C4-2B (cell line): Measurements from ENCODE around the gene DMAP1.

Experiments
- ZFX ChIP-seq: fragments of 450-650 bp; IDR thresholded peaks from 2 replicates; pipeline ENCODE4 v1.6.1; 2017
- TF ChIP-seq, protein P1 (sequence below): fragments of 450-650 bp; conservative IDR thresholded peaks from 2 replicates; pipeline ENCODE4 v1.5.1; 2017; ENCODE audit warnings: mild to moderate bottlenecking

DNA sequence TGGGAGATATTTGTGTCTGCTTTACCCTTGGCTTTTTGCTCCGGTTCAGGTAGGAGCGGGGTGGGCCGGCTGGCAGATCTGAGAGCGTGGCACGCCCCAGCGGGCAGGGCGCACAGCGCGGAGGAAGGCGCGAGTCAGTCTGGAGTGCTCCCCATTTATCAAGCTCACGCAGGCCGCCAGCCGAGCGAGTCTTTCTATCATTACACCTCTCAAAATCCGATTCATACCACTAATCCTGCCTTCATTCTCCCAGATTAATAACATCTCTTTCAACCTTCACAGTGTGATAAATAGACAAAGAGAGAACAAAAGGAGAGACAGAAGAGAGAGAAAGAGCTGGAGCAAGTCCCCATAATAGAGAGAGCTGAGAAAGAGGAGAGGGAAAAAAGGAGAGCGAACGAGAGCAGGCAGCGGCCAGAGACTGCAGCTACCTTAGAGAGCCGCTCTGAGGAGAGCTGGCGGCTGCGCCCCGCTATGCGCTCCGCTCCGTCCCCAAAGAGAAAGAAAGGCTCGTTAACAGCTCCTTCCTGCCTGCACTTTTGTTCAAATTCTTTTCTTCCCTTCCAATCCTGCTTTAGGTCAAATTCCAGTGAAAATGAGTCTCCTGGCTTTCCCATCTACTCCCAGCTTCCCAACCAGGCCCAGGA, 48.0 kb downstream of the DMAP1 start:
- TF ChIP-seq, protein P1, sequence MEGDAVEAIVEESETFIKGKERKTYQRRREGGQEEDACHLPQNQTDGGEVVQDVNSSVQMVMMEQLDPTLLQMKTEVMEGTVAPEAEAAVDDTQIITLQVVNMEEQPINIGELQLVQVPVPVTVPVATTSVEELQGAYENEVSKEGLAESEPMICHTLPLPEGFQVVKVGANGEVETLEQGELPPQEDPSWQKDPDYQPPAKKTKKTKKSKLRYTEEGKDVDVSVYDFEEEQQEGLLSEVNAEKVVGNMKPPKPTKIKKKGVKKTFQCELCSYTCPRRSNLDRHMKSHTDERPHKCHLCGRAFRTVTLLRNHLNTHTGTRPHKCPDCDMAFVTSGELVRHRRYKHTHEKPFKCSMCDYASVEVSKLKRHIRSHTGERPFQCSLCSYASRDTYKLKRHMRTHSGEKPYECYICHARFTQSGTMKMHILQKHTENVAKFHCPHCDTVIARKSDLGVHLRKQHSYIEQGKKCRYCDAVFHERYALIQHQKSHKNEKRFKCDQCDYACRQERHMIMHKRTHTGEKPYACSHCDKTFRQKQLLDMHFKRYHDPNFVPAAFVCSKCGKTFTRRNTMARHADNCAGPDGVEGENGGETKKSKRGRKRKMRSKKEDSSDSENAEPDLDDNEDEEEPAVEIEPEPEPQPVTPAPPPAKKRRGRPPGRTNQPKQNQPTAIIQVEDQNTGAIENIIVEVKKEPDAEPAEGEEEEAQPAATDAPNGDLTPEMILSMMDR = no peak
- TF ChIP-seq ZFX = no peak
